Hematopoietic multipotent progenitor cell treated with erythropoietin and hydrocortisone succinate and interleukin-3 and kit ligand, for 17 days (in vitro differentiated cells): Measurements from ENCODE around the gene RASSF5.

Experiments used
- DNase-seq: peaks from one replicate; pipeline ENCODE4 v3.0.0-alpha.2; 2015; ENCODE audit warnings: low spot score

RASSF5 gene

GRCh38 chr1:206636671-206637070 is 129.3 kb downstream of the RASSF5 start:
- peak; percentile 15 for DNase-seq

GRCh38 chr1:206637605-206638004 is 130.3 kb downstream of the RASSF5 start:
- DNase-seq, result no peak
